Measurements from ENCODE around the gene ZNF792.
A peak's percentile ranks its signal among the peaks of the same experiment; 100 is the strongest.
"Not testable (repeated sequence)": the region's sequence is repeated elsewhere in the genome, so short reads cannot be mapped to it uniquely, and the experiment has no call there.

The ZNF792 gene

DNA sequence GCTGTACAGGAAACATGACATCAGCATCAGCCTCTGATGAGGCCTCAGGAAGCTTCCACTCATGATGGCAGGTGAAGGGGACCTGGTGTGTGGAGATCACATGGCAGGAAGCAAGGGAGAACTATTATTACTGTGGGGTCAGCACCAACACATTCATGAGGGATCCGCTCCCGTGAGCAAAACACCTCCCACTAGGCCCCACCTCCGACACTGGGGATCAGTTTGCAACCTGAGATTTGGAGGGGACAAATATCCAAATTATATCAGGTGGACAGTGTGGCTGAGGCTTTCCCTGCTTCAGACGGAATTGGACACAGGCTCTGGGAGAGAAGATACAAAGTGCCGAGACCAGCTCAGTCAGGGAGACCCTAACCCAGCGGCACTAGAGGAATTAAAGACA, 5.7 kb upstream of the ZNF792 start:
- no peak for TF ChIP-seq GATA1 (IDR thresholded peaks at IDR 0.05; ENCODE audit: low read depth, low read length)
- DNase-seq = no peak

DNA sequence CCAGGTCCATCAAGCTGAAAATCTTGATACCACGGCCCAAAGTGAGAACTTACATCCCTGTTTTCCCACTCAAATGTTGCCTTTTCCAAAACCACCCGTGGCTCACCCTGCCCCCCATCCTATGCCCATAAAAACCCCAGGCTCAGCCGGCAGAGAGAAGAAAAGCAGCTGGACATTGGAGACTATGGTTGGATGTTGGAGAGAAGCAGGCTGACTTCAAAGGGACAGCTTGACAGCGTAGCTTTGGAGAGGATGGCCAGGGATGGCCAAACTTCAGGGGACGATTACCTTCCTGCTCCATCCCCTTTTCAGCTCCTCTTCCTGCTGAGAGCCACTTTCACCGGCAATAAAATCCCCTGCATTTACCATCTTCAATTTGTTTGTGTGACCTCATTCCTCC, 3.5 kb upstream of the ZNF792 start:
- no peak for TF ChIP-seq POLR2A (IDR thresholded peaks at IDR 0.05; ENCODE audit: low read length)
- no peak for TF ChIP-seq GATA1 (IDR thresholded peaks at IDR 0.05; ENCODE audit: low read depth, low read length)
- no peak for DNase-seq

DNA sequence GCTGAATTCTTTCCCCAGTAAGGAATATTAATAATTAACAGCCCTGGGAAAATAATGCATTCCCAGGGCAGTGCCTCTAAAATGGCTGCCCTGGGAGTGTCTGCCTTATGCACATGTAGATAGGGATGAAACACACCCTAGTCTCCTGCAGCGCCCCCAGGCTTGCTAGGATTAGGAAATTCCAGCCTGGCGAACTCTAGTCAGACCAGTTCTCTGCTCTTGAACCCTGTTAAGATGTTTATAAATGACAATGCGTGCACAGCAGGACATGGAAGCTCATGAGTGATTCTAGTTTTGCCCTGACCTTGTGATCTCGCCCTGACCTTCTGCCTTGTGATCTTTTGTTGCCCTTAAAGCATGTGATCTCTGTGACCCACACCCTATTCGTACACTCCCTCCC, 1.5 kb upstream of the ZNF792 start:
- DNase-seq = not testable (repeated sequence)

DNA sequence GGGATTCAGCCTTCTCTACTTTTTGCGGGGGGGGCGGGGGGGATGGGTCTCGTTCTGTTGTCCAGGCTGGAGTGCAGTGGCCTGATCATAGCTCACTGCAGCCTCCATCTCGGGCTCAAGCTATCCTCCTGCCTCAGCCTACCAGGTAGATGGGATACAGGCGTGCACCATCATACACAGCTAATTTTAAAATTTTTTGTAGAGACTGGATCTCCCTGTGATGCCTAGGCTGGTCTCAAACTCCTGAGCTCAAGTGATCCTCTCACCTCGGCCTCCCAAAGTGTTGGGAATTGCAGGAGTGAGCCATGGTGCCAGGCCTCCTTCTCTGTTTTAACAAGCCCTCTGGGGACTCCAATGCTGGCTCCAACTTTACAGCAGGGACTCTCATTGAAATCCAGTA, 569 bp upstream of the ZNF792 start:
- TF ChIP-seq POLR2A (IDR thresholded peaks at IDR 0.05; ENCODE audit: low read length) (no peak), GATA1 (IDR thresholded peaks at IDR 0.05; ENCODE audit: low read depth, low read length) (no peak)
- DNase-seq = no peak

DNA sequence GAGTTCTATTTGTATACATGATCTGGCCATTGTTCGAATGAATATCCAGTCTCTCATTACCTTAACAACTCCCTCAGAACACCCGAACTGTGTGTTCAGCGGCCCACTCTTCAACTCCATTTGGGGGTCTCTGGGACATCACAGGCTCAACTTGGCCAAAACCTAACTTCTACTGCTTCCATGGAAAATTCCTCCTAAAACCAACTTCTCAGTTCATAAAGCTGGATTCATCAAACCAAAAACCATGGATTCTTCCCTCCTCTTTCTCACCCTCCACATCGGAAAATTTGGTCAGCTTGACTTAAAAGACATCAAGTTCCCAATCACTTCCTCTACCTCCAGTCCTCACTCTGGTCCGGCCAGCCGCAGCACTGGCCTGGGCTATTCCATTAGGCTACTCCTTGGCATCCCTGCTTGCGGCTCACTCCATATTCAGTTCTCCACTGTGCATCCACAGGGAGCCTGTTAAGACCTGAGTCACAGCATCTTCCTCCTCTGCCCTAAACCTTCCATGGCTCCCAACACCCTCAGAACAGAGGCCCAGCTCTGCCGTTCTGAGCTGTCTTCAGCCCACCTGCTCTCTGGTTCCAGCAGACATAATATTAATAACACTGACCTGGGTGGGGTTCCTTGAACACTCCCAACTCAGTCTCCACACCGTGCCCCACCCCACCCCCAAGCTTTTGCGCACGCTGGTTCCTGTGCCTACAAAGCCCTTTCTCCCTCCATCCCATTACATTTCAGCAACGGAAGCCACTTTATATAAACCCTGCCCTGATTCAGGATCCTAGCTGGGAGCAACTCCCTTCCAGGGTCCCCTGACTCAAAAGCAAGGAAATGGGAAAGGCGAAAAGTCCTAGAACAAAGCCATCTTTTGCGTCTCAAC, 1.1 kb downstream of the ZNF792 start:
- DNase-seq = no peak
- TF ChIP-seq GATA1 (IDR thresholded peaks at IDR 0.05; ENCODE audit: low read depth, low read length) = no peak
- no peak for TF ChIP-seq POLR2A (IDR thresholded peaks at IDR 0.05; ENCODE audit: low read length)

DNA sequence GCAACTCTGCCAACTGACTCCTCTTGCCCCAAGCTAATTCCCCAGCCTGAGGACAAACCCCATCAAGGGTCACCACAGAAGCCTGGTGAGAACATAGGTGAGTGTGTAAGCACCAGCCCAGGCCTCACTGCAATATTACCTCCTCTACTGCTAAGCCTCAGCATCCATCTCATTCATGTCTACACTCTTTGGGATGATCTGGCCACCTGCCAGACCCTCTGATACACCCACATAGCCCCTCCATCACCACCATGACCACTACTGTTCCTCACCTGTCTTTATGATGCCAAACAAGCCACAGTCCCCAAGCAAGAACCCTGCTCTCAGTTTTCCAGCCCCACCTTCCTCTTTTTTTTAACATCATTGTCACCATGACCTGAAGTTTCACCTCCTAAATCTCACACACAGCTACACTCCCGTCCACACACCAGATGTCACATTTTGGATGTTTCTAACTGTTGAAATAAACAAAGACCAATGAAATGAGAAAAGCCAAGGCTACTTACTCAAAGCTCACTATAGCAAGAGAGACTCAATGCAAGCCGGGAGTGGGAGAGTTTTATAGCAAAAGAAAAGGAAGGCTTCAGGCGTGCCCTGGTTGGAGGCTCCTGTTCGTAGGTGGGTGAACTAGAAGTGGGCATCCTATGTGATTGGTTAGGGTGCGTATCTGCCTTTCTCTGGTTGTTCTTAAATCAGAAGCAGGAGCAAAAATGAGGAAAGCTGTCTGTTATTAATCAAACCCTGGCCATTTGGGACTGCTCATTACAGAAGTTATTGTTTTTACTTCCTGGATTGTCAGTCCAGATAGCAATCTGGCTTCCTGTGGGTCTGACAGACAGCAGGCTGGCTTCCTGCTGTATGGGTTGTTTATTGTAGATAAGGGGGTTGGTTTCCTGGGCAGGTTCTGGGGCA, 2.0 kb downstream of the ZNF792 start:
- DNase-seq = peak in 1 of 2 experiments; percentile 67
- no peak for TF ChIP-seq POLR2A (IDR thresholded peaks at IDR 0.05; ENCODE audit: low read length)
- TF ChIP-seq GATA1 (IDR thresholded peaks at IDR 0.05; ENCODE audit: low read depth, low read length) = no peak

DNA sequence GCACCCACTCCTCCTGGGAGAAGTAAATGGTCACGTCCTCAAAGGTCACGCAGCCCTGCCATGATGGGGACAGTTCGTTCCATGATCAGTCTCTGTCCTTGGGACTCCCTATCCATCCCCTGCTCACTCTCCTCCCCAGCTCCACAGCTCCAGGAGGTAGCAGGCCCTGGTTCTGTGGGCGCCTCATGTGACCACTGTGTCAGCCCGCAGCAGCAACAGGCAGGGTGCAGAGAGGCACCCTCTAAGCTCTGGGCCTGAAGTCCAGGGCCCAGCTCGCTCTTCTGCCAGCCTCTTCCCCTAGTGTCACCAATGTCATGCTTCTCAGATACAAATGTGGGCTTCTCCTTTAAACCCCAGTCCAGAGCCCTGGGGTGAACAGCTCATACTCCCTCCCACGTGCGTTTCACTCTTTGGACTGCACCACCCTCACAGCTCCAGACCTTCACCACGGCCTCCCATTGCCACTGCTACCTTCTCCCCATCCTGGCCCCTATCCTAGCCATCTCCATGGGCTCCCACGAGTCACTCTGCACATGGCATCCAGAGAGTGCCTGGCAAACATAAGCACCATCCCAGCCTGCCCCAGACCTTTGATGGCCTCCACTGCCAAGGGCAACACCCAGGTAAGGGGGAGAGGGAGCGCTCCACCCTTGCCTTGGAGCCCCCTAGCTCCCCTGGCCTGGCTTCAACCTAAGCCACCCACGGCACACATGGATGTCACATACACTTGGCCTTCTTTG, 2.9 kb downstream of the ZNF792 start:
- no peak for DNase-seq

DNA sequence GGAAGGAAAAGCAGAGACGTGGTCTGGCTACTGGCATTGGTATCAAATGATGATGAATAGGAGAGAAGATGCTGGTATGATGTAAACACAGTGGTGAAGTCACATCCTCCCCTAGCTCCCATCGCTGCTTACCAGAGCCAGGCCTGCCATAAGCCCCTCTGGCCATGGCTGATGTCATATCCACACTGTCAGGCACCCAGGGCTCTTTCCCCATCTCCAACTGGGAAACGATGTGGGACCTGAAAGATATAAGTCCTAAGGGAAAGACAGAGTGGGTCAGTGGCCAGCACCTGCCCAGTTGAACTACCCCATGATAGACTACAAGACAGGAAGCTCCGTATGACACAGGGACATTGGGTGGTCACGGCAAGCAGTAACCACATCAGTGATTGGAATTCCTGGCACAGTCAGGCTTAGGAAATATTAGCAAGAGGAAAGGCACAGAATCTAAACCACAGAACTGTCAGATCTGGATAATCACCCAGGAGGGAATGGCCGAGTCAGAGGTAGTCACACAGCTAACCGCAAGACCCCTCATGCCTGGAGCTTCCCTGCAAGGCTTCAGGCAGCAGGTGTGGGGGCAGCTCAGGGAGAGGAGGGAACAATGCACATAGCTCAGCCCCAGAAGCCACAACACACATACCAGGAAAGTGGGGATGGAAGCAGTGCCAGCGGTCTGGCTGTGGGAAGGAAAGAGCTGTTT, 3.8 kb downstream of the ZNF792 start:
- no peak for DNase-seq

More for the DNA sequence above, 2.9 kb downstream of the ZNF792 start:
- TF ChIP-seq POLR2A (IDR thresholded peaks at IDR 0.05; ENCODE audit: low read length) = no peak
- TF ChIP-seq GATA1 (IDR thresholded peaks at IDR 0.05; ENCODE audit: low read depth, low read length) = no peak

DNA sequence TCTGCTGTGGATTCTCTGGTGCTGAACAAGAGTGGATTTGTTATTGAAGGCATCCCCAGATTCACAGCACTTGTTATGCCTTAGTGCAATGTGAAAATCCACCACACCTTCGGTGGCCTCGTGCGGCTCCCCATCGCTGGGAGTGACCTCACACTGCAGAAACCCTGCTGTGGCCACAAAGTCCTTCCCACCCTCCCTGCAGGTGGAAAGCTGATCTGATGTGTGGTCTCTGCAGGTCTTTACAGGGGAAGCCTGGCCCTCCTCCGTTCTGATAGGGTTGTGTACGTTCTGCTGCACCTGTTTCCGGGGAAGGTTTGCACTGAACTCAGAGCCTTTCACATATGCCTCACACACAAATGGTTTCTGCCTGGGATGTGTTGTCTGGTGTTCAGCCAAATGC, 5.0 kb downstream of the ZNF792 start:
- DNase-seq = no peak

More for the DNA sequence above, 3.8 kb downstream of the ZNF792 start:
- TF ChIP-seq POLR2A (IDR thresholded peaks at IDR 0.05; ENCODE audit: low read length) = no peak
- no peak for TF ChIP-seq GATA1 (IDR thresholded peaks at IDR 0.05; ENCODE audit: low read depth, low read length)

DNA sequence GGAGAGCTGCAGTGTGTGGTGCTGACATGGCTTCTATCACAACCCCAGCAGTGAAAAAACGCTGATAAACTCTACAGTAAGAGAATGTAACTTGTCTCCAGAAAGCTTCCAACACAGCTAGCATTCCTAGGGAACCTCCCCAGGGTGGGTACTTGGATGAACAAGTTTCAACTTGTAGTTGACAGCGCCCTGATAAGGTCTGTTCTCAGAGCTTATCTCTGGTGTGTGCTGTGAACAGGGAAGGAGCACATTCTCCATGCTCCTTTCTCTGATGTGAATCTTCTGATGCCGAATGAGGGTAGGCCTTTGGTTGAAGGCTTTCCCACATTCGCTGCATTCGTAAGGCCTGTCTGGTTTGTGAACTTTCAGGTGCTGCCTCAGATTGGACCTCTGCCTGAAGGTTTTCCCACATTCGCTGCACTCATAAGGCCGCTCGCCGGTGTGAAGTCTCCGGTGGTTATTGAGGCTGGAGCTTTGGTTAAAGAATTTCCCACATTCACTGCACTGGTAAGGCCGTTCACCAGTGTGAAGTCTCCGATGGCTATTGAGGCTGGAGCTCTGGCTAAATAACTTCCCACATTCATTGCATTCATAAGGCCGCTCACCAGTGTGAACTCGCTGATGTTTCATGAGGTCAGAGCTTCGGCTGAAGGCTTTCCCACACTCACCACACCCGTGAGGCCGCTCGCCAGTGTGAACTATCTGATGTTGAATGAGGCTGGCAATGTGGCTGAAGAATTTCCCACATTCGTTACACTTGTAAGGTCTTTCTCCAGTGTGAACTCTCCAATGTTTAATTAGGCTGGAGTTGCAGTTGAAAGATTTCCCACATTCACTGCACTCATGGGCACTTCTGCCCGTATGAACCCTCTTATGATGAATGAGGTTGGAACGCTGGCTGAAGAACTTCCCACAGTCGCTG, 5.9 kb downstream of the ZNF792 start:
- no peak for DNase-seq
- TF ChIP-seq GATA1 (IDR thresholded peaks at IDR 0.05; ENCODE audit: low read depth, low read length) = no peak
- no peak for TF ChIP-seq POLR2A (IDR thresholded peaks at IDR 0.05; ENCODE audit: low read length)

More for the DNA sequence above, 5.0 kb downstream of the ZNF792 start:
- TF ChIP-seq GATA1 (IDR thresholded peaks at IDR 0.05; ENCODE audit: low read depth, low read length) = no peak
- TF ChIP-seq POLR2A (IDR thresholded peaks at IDR 0.05; ENCODE audit: low read length) = no peak

DNA sequence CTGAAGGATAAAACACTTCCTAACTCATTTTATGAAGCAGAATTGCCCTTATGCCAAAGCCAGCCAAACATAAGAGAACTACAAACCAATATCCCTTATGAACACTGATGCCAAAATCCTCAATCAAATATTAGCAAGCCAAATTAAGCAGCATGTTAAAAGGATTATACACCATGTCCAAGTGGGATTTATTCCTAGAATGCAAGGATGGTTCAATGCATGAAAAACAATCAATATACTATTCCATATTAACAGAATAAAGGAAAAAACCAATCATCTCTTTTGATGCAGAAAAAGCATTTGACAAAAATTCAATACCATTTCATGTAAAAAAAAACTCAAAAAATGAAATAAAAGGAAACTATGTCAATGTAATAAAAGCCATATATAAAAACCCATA, 10.9 kb downstream of the ZNF792 start:
- no peak for TF ChIP-seq GATA1 (IDR thresholded peaks at IDR 0.05; ENCODE audit: low read depth, low read length)
- no peak for DNase-seq

DNA sequence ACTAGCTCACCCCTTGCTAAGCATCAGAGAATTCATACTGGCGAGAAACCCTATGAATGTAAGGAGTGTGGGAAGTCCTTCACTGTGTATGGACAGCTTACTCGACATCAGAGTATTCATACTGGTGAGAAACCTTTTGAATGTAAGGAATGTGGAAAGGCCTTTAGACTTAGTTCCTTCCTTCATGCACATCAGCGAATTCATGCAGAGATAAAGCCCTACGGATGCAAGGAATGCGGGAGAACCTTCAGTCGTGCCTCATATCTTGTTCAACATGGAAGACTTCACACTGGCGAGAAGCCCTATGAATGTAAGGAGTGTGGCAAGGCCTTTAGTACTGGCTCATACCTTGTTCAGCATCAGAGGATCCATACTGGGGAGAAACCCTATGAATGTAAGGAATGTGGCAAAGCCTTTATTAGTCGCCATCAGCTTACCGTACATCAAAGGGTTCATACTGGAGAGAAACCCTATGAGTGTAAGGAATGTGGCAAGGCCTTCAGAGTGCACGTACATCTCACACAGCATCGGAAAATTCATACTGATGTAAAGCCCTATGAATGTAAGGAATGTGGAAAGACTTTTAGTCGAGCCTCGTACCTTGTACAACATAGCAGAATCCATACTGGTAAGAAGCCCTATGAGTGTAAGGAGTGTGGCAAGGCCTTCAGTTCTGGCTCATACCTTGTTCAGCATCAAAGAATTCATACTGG, 20.0 kb downstream of the ZNF792 start:
- no peak for TF ChIP-seq POLR2A (IDR thresholded peaks at IDR 0.05; ENCODE audit: low read length)
- no peak for TF ChIP-seq GATA1 (IDR thresholded peaks at IDR 0.05; ENCODE audit: low read depth, low read length)
- no peak for DNase-seq
